DND-41 (cell line): Measurements from ENCODE around the gene SV2B.

Experiments
- ATAC-seq: fragments of 200-7000 bp; cut with Tn5 transposase; 3 replicates; pipeline ENCODE4 v1.9.1; 2021; ENCODE audit warnings: low read depth; ENCODE audit not compliant: insufficient read depth
- DNase-seq: peaks from one replicate; pipeline ENCODE4 v3.0.0-alpha.2; 2020
- H2AFZ ChIP-seq: 2 replicates; pipeline ENCODE4 v1.6.0; 2012; ENCODE audit warnings: low read depth, low read length
- H3K27ac ChIP-seq: 2 replicates; pipeline ENCODE4 v1.5.1; 2012; ENCODE audit warnings: low read length, inconsistent platforms
- H3K27me3 ChIP-seq: fragments of 200-600 bp; sonication (generic); 2 replicates; pipeline ENCODE4 v1.6.0; 2012; ENCODE audit warnings: low read length, mild to moderate bottlenecking, inconsistent platforms; ENCODE audit not compliant: insufficient read depth, poor library complexity
- H3K36me3 ChIP-seq: 2 replicates; pipeline ENCODE4 v1.5.1; 2012; ENCODE audit warnings: low read length, inconsistent platforms; ENCODE audit not compliant: insufficient read depth
- H3K4me1 ChIP-seq: 2 replicates; pipeline ENCODE4 v1.5.1; 2012; ENCODE audit warnings: mild to moderate bottlenecking, low read length; ENCODE audit not compliant: insufficient read depth
- H3K4me2 ChIP-seq: 2 replicates; pipeline ENCODE4 v1.6.0; 2012; ENCODE audit warnings: mild to moderate bottlenecking, moderate library complexity, low read length, inconsistent platforms; ENCODE audit not compliant: insufficient read depth
- H3K4me3 ChIP-seq, 2 experiments: fragments of 200-600 bp in 1 of 2; shearing (Covaris generic) in 1 of 2; 2 replicates each; pipeline ENCODE4 v1.5.1; 2012 to 2016; ENCODE audit warnings: inconsistent platforms in 2 of 2, low read length in 2 of 2, mild to moderate bottlenecking in 2 of 2, low read depth in 1 of 2, moderate library complexity in 1 of 2
- H3K79me2 ChIP-seq: 2 replicates; pipeline ENCODE4 v1.6.0; 2012; ENCODE audit warnings: low read length, inconsistent platforms; ENCODE audit not compliant: insufficient read depth
- H3K9ac ChIP-seq: 2 replicates; pipeline ENCODE4 v1.6.0; 2012; ENCODE audit warnings: low read depth, mild to moderate bottlenecking, inconsistent platforms, low read length, moderate library complexity
- H3K9me3 ChIP-seq: 2 replicates; pipeline ENCODE4 v1.5.1; 2012; ENCODE audit warnings: low read length, moderate library complexity, mild to moderate bottlenecking, inconsistent platforms; ENCODE audit not compliant: insufficient read depth, severe bottlenecking
- H4K20me1 ChIP-seq: 2 replicates; pipeline ENCODE4 v1.6.0; 2012; ENCODE audit warnings: low read length; ENCODE audit not compliant: insufficient read depth
- CTCF ChIP-seq: IDR thresholded peaks from 2 replicates; pipeline ENCODE4 v1.5.1; 2012; ENCODE audit warnings: borderline replicate concordance, low read length, moderate library complexity, mild to moderate bottlenecking; ENCODE audit not compliant: poor library complexity, severe bottlenecking; ENCODE audit errors: extremely low read depth
- EZH2 ChIP-seq: IDR thresholded peaks from 3 replicates; pipeline ENCODE4 v1.6.1; 2012; ENCODE audit warnings: borderline replicate concordance, low read depth, mild to moderate bottlenecking, moderate library complexity, low read length, inconsistent platforms; ENCODE audit not compliant: severe bottlenecking

The SV2B gene

GRCh38 chr15:91124132-91124531 lies 24.1 kb downstream of the SV2B start:
- no peaks in the 10 kb centered on the region for H3K4me1 ChIP-seq
- peaks cover 7% of the 10 kb centered on the region for H3K27me3 ChIP-seq
- ATAC-seq (no peak), DNase-seq (no peak)
- H3K4me3 ChIP-seq = no peak overlapping the region
- H3K9me3 ChIP-seq = no peaks in the 10 kb centered on the region
- no peaks in the 10 kb centered on the region for H4K20me1 ChIP-seq
- no peaks in the 10 kb centered on the region for H3K79me2 ChIP-seq
- H3K4me2 ChIP-seq = no peak overlapping the region
- H2AFZ ChIP-seq = no peak overlapping the region
- H3K9ac ChIP-seq = no peak overlapping the region
- TF ChIP-seq EZH2 = no peak
- TF ChIP-seq CTCF = no peak
- H3K36me3 ChIP-seq = no peaks in the 10 kb centered on the region
- H3K27ac ChIP-seq = no peak overlapping the region

GRCh38 chr15:91125162-91125561 lies 25.1 kb downstream of the SV2B start:
- Histone ChIP-seq H4K20me1 (no peaks in the 10 kb centered on the region), H3K4me3 (no peak overlapping the region), H3K4me1 (no peaks in the 10 kb centered on the region), H3K79me2 (no peaks in the 10 kb centered on the region), H3K27ac (no peak overlapping the region), H3K36me3 (no peaks in the 10 kb centered on the region), H3K4me2 (no peak overlapping the region), H3K9me3 (no peaks in the 10 kb centered on the region), H2AFZ (no peak overlapping the region), H3K27me3 (peaks cover 7% of the 10 kb centered on the region), H3K9ac (no peak overlapping the region)
- TF ChIP-seq EZH2 = no peak
- no peak for TF ChIP-seq CTCF
- DNase-seq (no peak), ATAC-seq (no peak)

- no peaks in the 10 kb centered on the region for H4K20me1 ChIP-seq
- no peak for ATAC-seq
- no peak for DNase-seq
- no peaks in the 10 kb centered on the region for H3K9me3 ChIP-seq
- H3K4me1 ChIP-seq = no peaks in the 10 kb centered on the region
- H3K36me3 ChIP-seq = no peaks in the 10 kb centered on the region
- H3K4me3 ChIP-seq = no peak overlapping the region
- H3K9ac ChIP-seq = no peak overlapping the region
- no peak for TF ChIP-seq CTCF
- TF ChIP-seq EZH2 = no peak
- no peak overlapping the region for H3K4me2 ChIP-seq
- no peak overlapping the region for H2AFZ ChIP-seq
- H3K79me2 ChIP-seq = no peaks in the 10 kb centered on the region
- H3K27me3 ChIP-seq = peaks cover 10% of the 10 kb centered on the region
- no peak overlapping the region for H3K27ac ChIP-seq
Observed at GRCh38 chr15:91126080-91126479, 26.0 kb downstream of the SV2B start.

- ATAC-seq = no peak
Observed at GRCh38 chr15:91127236-91127955, 27.3 kb downstream of the SV2B start.

More at GRCh38 chr15:91127236-91127955, 27.3 kb downstream of the SV2B start:
- TF ChIP-seq EZH2 (no peak), CTCF (no peak)
- no peak overlapping the region for H3K4me2 ChIP-seq
- no peaks in the 10 kb centered on the region for H3K9me3 ChIP-seq
- no peaks in the 10 kb centered on the region for H3K36me3 ChIP-seq
- H2AFZ ChIP-seq = no peak overlapping the region
- no peaks in the 10 kb centered on the region for H4K20me1 ChIP-seq
- H3K4me1 ChIP-seq = no peaks in the 10 kb centered on the region
- no peak overlapping the region for H3K27ac ChIP-seq
- DNase-seq = no peak
- no peak overlapping the region for H3K9ac ChIP-seq
- H3K4me3 ChIP-seq = no peak overlapping the region
- no peaks in the 10 kb centered on the region for H3K79me2 ChIP-seq
- peaks cover 10% of the 10 kb centered on the region for H3K27me3 ChIP-seq
